Liver (tissue), 9 donors: ENCODE data around the gene AMPH. TPM values are rescaled to one million over a fixed set of nuclear protein-coding genes. Genes with fewer than 3 reads are reported as not detected.

Experiments used
- DNase-seq: peaks from one replicate; pipeline ENCODE4 v3.0.0-alpha.2; 2017; ENCODE audit warnings: low spot score
- H3K27ac ChIP-seq, 2 donors: one replicate each; pipeline ENCODE4 v1.7.0; 2013; ENCODE audit warnings: inconsistent platforms in 2 of 2, low read length in 2 of 2, control low read depth in 1 of 2, low read depth in 1 of 2, mild to moderate bottlenecking in 1 of 2
- H3K27me3 ChIP-seq, 4 donors: one replicate each; pipeline versions ENCODE4 v1.6.1 to v1.7.0; 2013; ENCODE audit warnings: low read length in 3 of 4, inconsistent platforms in 1 of 4, mild to moderate bottlenecking in 1 of 4, moderate library complexity in 1 of 4; ENCODE audit not compliant: control insufficient read depth in 4 of 4, insufficient read depth in 4 of 4
- H3K36me3 ChIP-seq, 4 donors: one replicate each; pipeline versions ENCODE4 v1.6.1 to v1.7.0; 2013; ENCODE audit warnings: low read length in 3 of 4, mild to moderate bottlenecking in 3 of 4, low read depth in 1 of 4, moderate library complexity in 1 of 4; ENCODE audit not compliant: control insufficient read depth in 4 of 4, insufficient read depth in 3 of 4
- H3K4me1 ChIP-seq, 4 donors: one replicate each; pipeline versions ENCODE4 v1.6.1 to v1.7.0; 2013; ENCODE audit warnings: low read length in 3 of 4, mild to moderate bottlenecking in 3 of 4, moderate library complexity in 1 of 4; ENCODE audit not compliant: control insufficient read depth in 4 of 4, insufficient read depth in 4 of 4
- H3K4me3 ChIP-seq, 3 donors: one replicate each; pipeline versions ENCODE4 v1.6.1 to v1.7.0; 2013; ENCODE audit warnings: low read length in 3 of 3, control low read depth in 1 of 3, low read depth in 1 of 3, mild to moderate bottlenecking in 1 of 3
- H3K9ac ChIP-seq, 2 donors: one replicate each; pipeline ENCODE4 v1.7.0; 2013; ENCODE audit warnings: low read length in 2 of 2, mild to moderate bottlenecking in 2 of 2, moderate library complexity in 2 of 2, control low read depth in 1 of 2, low read depth in 1 of 2
- H3K9me3 ChIP-seq, 4 donors: one replicate each; pipeline versions ENCODE4 v1.6.1 to v1.7.0; 2013; ENCODE audit warnings: low read length in 3 of 4; ENCODE audit not compliant: control insufficient read depth in 4 of 4
- ATF3 ChIP-seq: IDR thresholded peaks from 2 replicates; pipeline ENCODE4 v1.6.1; 2016; ENCODE audit warnings: antibody characterized with exemption
- CTCF ChIP-seq: fragments of 150-350 bp; IDR thresholded peaks from 2 replicates; pipeline ENCODE4 v1.5.1; 2017; ENCODE audit warnings: improper control_type of control experiment, low read depth, low read length; ENCODE audit not compliant: missing input control
- FOXA1 ChIP-seq: IDR thresholded peaks from 2 replicates; pipeline ENCODE4 v1.6.1; 2016; ENCODE audit warnings: antibody characterized with exemption
- FOXA2 ChIP-seq: IDR thresholded peaks from 2 replicates; pipeline ENCODE4 v1.6.1; 2016; ENCODE audit warnings: antibody characterized with exemption
- GABPA ChIP-seq, 2 donors: IDR thresholded peaks in 1 of 2; conservative IDR thresholded peaks in 1 of 2; 2 replicates each; pipeline ENCODE4 v1.6.1; 2016; ENCODE audit warnings: antibody characterized with exemption in 2 of 2, mild to moderate bottlenecking in 1 of 2, moderate library complexity in 1 of 2
- HNF4A ChIP-seq, 2 donors: conservative IDR thresholded peaks; 2 replicates each; pipeline ENCODE4 v1.6.1; 2016; ENCODE audit warnings: antibody characterized with exemption in 2 of 2, mild to moderate bottlenecking in 2 of 2
- HNF4G ChIP-seq: IDR thresholded peaks from 2 replicates; pipeline ENCODE4 v1.6.1; 2016; ENCODE audit warnings: antibody characterized with exemption
- JUND ChIP-seq, 2 donors: IDR thresholded peaks; 2 replicates each; pipeline ENCODE4 v1.6.1; 2016; ENCODE audit warnings: antibody characterized with exemption in 2 of 2
- MAX ChIP-seq: IDR thresholded peaks from 2 replicates; pipeline ENCODE4 v1.6.1; 2016; ENCODE audit warnings: antibody characterized with exemption
- NR2F2 ChIP-seq: IDR thresholded peaks from 2 replicates; pipeline ENCODE4 v1.6.1; 2016; ENCODE audit warnings: antibody characterized with exemption
- RAD21 ChIP-seq, 2 donors: IDR thresholded peaks; 2 replicates each; pipeline ENCODE4 v1.6.1; 2016; ENCODE audit warnings: antibody characterized with exemption in 2 of 2, mild to moderate bottlenecking in 2 of 2
- REST ChIP-seq: IDR thresholded peaks from 2 replicates; pipeline ENCODE4 v1.6.1; 2016; ENCODE audit warnings: antibody characterized with exemption, mild to moderate bottlenecking
- RXRA ChIP-seq, 2 donors: IDR thresholded peaks; 2 replicates each; pipeline ENCODE4 v1.6.1; 2017 to 2018; ENCODE audit warnings: antibody characterized with exemption in 2 of 2, mild to moderate bottlenecking in 1 of 2
- SP1 ChIP-seq: IDR thresholded peaks from 2 replicates; pipeline ENCODE4 v1.6.1; 2018; ENCODE audit warnings: antibody characterized with exemption, mild to moderate bottlenecking
- TAF1 ChIP-seq: conservative IDR thresholded peaks from 2 replicates; pipeline ENCODE4 v1.6.1; 2016; ENCODE audit warnings: antibody characterized with exemption, mild to moderate bottlenecking
- YY1 ChIP-seq: IDR thresholded peaks from 2 replicates; pipeline ENCODE4 v1.6.1; 2016; ENCODE audit warnings: antibody characterized with exemption, mild to moderate bottlenecking
- ZBTB33 ChIP-seq: IDR thresholded peaks from 2 replicates; pipeline ENCODE4 v1.6.1; 2016; ENCODE audit warnings: antibody characterized with exemption
- WGBS: extraction: QIAGEN DNeasy Blood & Tissue Kit; methylation state at CpG from one replicate; pipeline ENCODE4 v1.1.7; 2013; 5-methylcytosine and 5-hydroxymethylcytosine counted together
- polyA plus RNA-seq, 2 donors: library from polyadenylated mRNA; stranded (reverse) in 1 of 2; unstranded in 1 of 2; fragments of 200-250 nt in 1 of 2; fragments of >200 nt in 1 of 2; fragmentation: Nextera tagmentation in 1 of 2; extraction: Ambion mirVana in 1 of 2; gene quantifications; one replicate each; pipeline versions ENCODE4 v1.2.1 to v1.2.3, GENCODE V29; 2013 to 2015
- total RNA-seq, 2 donors: library from RNA; depleted of rRNA; stranded (reverse); fragments of >200 nt; gene quantifications; one replicate each; pipeline ENCODE4 v1.2.3, GENCODE V29; 2014
- donor health status: healthy.
- donor health status: healthy.
- donor health status: healthy.
- donor health status: healthy.
- donor health status: healthy.

Gene AMPH
- total and polyA plus RNA-seq, 4 donors: 0.13 to 0.25 (median 0.20) TPM

GRCh38 chr7:38478404-38478803, 152.8 kb downstream of the AMPH start:
- TF ChIP-seq CTCF: no peak
- TF ChIP-seq RAD21 (IDR thresholded peaks at IDR 0.05): no peak
- TF ChIP-seq HNF4G: no peak
- no peak for TF ChIP-seq TAF1
- no peak for TF ChIP-seq FOXA2
- TF ChIP-seq MAX: no peak
- no peak for TF ChIP-seq REST
- no peak for TF ChIP-seq ZBTB33
- no peak for TF ChIP-seq JUND (IDR thresholded peaks at IDR 0.05)
- TF ChIP-seq GABPA (IDR thresholded peaks at IDR 0.05 in 1 of 2, conservative IDR thresholded peaks at IDR 0.05 in 1 of 2): no peak
- no peak for TF ChIP-seq ATF3
- TF ChIP-seq YY1: no peak
- TF ChIP-seq FOXA1: no peak
- no peak for TF ChIP-seq RXRA (IDR thresholded peaks at IDR 0.05)
- TF ChIP-seq NR2F2: no peak
- no peaks in the 10 kb centered on the region for H3K36me3 ChIP-seq
- H3K4me3 ChIP-seq: no peak overlapping the region
- peaks cover 0 to 4% (median 0%) of the 10 kb centered on the region in 4 donors for H3K9me3 ChIP-seq
- no peak for DNase-seq
- H3K9ac ChIP-seq: no peak overlapping the region
- no peaks in the 10 kb centered on the region for H3K4me1 ChIP-seq
- H3K27me3 ChIP-seq: peaks cover 0 to 3% (median 0%) of the 10 kb centered on the region in 4 donors
- no peak overlapping the region for H3K27ac ChIP-seq
- WGBS: 60% methylated on average over 3 of the region's 3 CpGs

- Histone ChIP-seq H3K9ac (no peak overlapping the region), H3K27ac (no peak overlapping the region), H3K4me3 (no peak overlapping the region), H3K27me3 (peaks cover 0 to 3% (median 0%) of the 10 kb centered on the region in 4 donors), H3K9me3 (no peaks in the 10 kb centered on the region), H3K4me1 (no peaks in the 10 kb centered on the region), H3K36me3 (no peaks in the 10 kb centered on the region)
- DNase-seq: no peak
- WGBS: 84% methylated on average over 1 of the region's 1 CpG
- TF ChIP-seq YY1 (no peak), MAX (no peak), CTCF (no peak), FOXA1 (no peak), HNF4A (conservative IDR thresholded peaks at IDR 0.05) (no peak), RAD21 (IDR thresholded peaks at IDR 0.05) (no peak), RXRA (IDR thresholded peaks at IDR 0.05) (no peak), SP1 (no peak), NR2F2 (no peak), REST (no peak), HNF4G (no peak), ATF3 (no peak), TAF1 (no peak)
These were observed 153.8 kb downstream of the AMPH start for GRCh38 chr7:38477333-38477732.
